Measurements from ENCODE around the gene KCNK6. TPM values are rescaled to one million over a fixed set of nuclear protein-coding genes. Genes with fewer than 3 reads are reported as not detected.

Gene KCNK6
- 16.2 TPM for total RNA-seq

GRCh38 chr19:38319421-38320258, at the start of gene KCNK6:
KCNK6 (plus strand) TSS chr19:38319845; CDS start chr19:38319951, 106 bp downstream.
- Histone ChIP-seq H3K4me1 (peaks cover 73% of the 10 kb centered on the region), H3K4me3 (peak within 1 kb of the TSS; percentile 66 to 83), H3K27me3 (no peaks in the 10 kb centered on the region), H3K36me3 (no peaks in the 10 kb centered on the region), H3K27ac (peak within 1 kb of the TSS; percentile 92), H3K9me3 (no peaks in the 10 kb centered on the region)
- intact Hi-C loops (cut with DNase I), result loop anchor here (5.0 kb wide), 1 partner anchor 72 kb away; no protein-coding TSS in a partner anchor
- TF ChIP-seq POLR2AphosphoS5 (IDR thresholded peaks at IDR 0.05; ENCODE audit: insufficient read depth in 1 of 2, low read depth in 1 of 2) (peak in 1 of 2 donors; percentile 78), POLR2A (IDR thresholded peaks at IDR 0.05) (peak in 1 of 2 donors; percentile 48), CTCF (IDR thresholded peaks at IDR 0.05) (no peak)
- DNase-seq (ENCODE audit: extremely low spot score in 2 of 2), result no peak

- intact Hi-C loops (cut with DNase I), result no loop called here
- TF ChIP-seq POLR2AphosphoS5 (IDR thresholded peaks at IDR 0.05; ENCODE audit: insufficient read depth in 1 of 2, low read depth in 1 of 2) (no peak), POLR2A (IDR thresholded peaks at IDR 0.05) (no peak), CTCF (IDR thresholded peaks at IDR 0.05) (no peak)
- H3K4me1 ChIP-seq, result peaks cover 31% of the 10 kb centered on the region
- no peak overlapping the region for H3K27ac ChIP-seq
- H3K27me3 ChIP-seq, result no peaks in the 10 kb centered on the region
- DNase-seq (ENCODE audit: extremely low spot score in 2 of 2), result no peak
- H3K36me3 ChIP-seq, result no peaks in the 10 kb centered on the region
- H3K4me3 ChIP-seq, result no peak overlapping the region
- H3K9me3 ChIP-seq, result no peaks in the 10 kb centered on the region
Observed at GRCh38 chr19:38270587-38271167, 49.0 kb upstream of the KCNK6 start.

- H3K9me3 ChIP-seq, result no peaks in the 10 kb centered on the region
- no peaks in the 10 kb centered on the region for H3K36me3 ChIP-seq
- TF ChIP-seq CTCF (IDR thresholded peaks at IDR 0.05) (no peak), POLR2A (IDR thresholded peaks at IDR 0.05) (no peak), POLR2AphosphoS5 (IDR thresholded peaks at IDR 0.05; ENCODE audit: insufficient read depth in 1 of 2, low read depth in 1 of 2) (no peak)
- H3K27me3 ChIP-seq, result no peaks in the 10 kb centered on the region
- intact Hi-C loops (cut with DNase I), result no loop called here
- peaks cover 29% of the 10 kb centered on the region for H3K4me1 ChIP-seq
- no peak overlapping the region for H3K4me3 ChIP-seq
- H3K27ac ChIP-seq, result no peak overlapping the region
- DNase-seq (ENCODE audit: extremely low spot score in 2 of 2), result no peak
Observed at GRCh38 chr19:38273499-38273898, 46.1 kb upstream of the KCNK6 start.

- DNase-seq (ENCODE audit: extremely low spot score in 2 of 2), result no peak
Observed at GRCh38 chr19:38274739-38275138, 44.9 kb upstream of the KCNK6 start.

More at GRCh38 chr19:38274739-38275138, 44.9 kb upstream of the KCNK6 start:
- no peaks in the 10 kb centered on the region for H3K9me3 ChIP-seq
- intact Hi-C loops (cut with DNase I), result no loop called here
- no peak overlapping the region for H3K27ac ChIP-seq
- H3K36me3 ChIP-seq, result no peaks in the 10 kb centered on the region
- TF ChIP-seq POLR2A (IDR thresholded peaks at IDR 0.05), result no peak
- TF ChIP-seq CTCF (IDR thresholded peaks at IDR 0.05), result no peak
- no peak for TF ChIP-seq POLR2AphosphoS5 (IDR thresholded peaks at IDR 0.05; ENCODE audit: insufficient read depth in 1 of 2, low read depth in 1 of 2)
- no peak overlapping the region for H3K4me3 ChIP-seq
- H3K4me1 ChIP-seq, result peaks cover 32% of the 10 kb centered on the region
- H3K27me3 ChIP-seq, result no peaks in the 10 kb centered on the region
